DND-41 (cell line): Measurements from ENCODE around the gene USP48.
A peak's percentile ranks its signal among the peaks of the same experiment; 100 is the strongest.

Experiments used
- ATAC-seq: fragments of 200-7000 bp; cut with Tn5 transposase; 3 replicates; pipeline ENCODE4 v1.9.1; 2021; ENCODE audit warnings: low read depth; ENCODE audit not compliant: insufficient read depth
- DNase-seq: peaks from one replicate; pipeline ENCODE4 v3.0.0-alpha.2; 2020
- H2AFZ ChIP-seq: 2 replicates; pipeline ENCODE4 v1.6.0; 2012; ENCODE audit warnings: low read depth, low read length
- H3K27ac ChIP-seq: 2 replicates; pipeline ENCODE4 v1.5.1; 2012; ENCODE audit warnings: low read length, inconsistent platforms
- H3K27me3 ChIP-seq: fragments of 200-600 bp; sonication (generic); 2 replicates; pipeline ENCODE4 v1.6.0; 2012; ENCODE audit warnings: low read length, mild to moderate bottlenecking, inconsistent platforms; ENCODE audit not compliant: insufficient read depth, poor library complexity
- H3K36me3 ChIP-seq: 2 replicates; pipeline ENCODE4 v1.5.1; 2012; ENCODE audit warnings: low read length, inconsistent platforms; ENCODE audit not compliant: insufficient read depth
- H3K4me1 ChIP-seq: 2 replicates; pipeline ENCODE4 v1.5.1; 2012; ENCODE audit warnings: mild to moderate bottlenecking, low read length; ENCODE audit not compliant: insufficient read depth
- H3K4me2 ChIP-seq: 2 replicates; pipeline ENCODE4 v1.6.0; 2012; ENCODE audit warnings: mild to moderate bottlenecking, moderate library complexity, low read length, inconsistent platforms; ENCODE audit not compliant: insufficient read depth
- H3K4me3 ChIP-seq, 2 experiments: fragments of 200-600 bp in 1 of 2; shearing (Covaris generic) in 1 of 2; 2 replicates each; pipeline ENCODE4 v1.5.1; 2012 to 2016; ENCODE audit warnings: inconsistent platforms in 2 of 2, low read length in 2 of 2, mild to moderate bottlenecking in 2 of 2, low read depth in 1 of 2, moderate library complexity in 1 of 2
- H3K79me2 ChIP-seq: 2 replicates; pipeline ENCODE4 v1.6.0; 2012; ENCODE audit warnings: low read length, inconsistent platforms; ENCODE audit not compliant: insufficient read depth
- H3K9ac ChIP-seq: 2 replicates; pipeline ENCODE4 v1.6.0; 2012; ENCODE audit warnings: low read depth, mild to moderate bottlenecking, inconsistent platforms, low read length, moderate library complexity
- H3K9me3 ChIP-seq: 2 replicates; pipeline ENCODE4 v1.5.1; 2012; ENCODE audit warnings: low read length, moderate library complexity, mild to moderate bottlenecking, inconsistent platforms; ENCODE audit not compliant: insufficient read depth, severe bottlenecking
- H4K20me1 ChIP-seq: 2 replicates; pipeline ENCODE4 v1.6.0; 2012; ENCODE audit warnings: low read length; ENCODE audit not compliant: insufficient read depth
- EZH2 ChIP-seq: IDR thresholded peaks from 3 replicates; pipeline ENCODE4 v1.6.1; 2012; ENCODE audit warnings: borderline replicate concordance, low read depth, mild to moderate bottlenecking, moderate library complexity, low read length, inconsistent platforms; ENCODE audit not compliant: severe bottlenecking
- TF ChIP-seq, protein P1 (sequence below): IDR thresholded peaks from 2 replicates; pipeline ENCODE4 v1.5.1; 2012; ENCODE audit warnings: borderline replicate concordance, low read length, moderate library complexity, mild to moderate bottlenecking; ENCODE audit not compliant: poor library complexity, severe bottlenecking; ENCODE audit errors: extremely low read depth

USP48 gene

GRCh38 chr1:21782868-21783678, at the start of gene USP48:
Gene USP48, minus strand, starts transcription at chr1:21783149. Its CDS starts 192 bp downstream, at chr1:21782957.
- H3K4me3 ChIP-seq, result peak within 1 kb of the TSS; percentile 80 to 94
- peak within 1 kb of the TSS; percentile 95 for H3K27ac ChIP-seq
- peaks cover 5% of the 10 kb centered on the region; the same call in 1 of the 2 replicates for H3K36me3 ChIP-seq
- H4K20me1 ChIP-seq, result peaks cover 31% of the 10 kb centered on the region; the same call in 1 of the 2 replicates
- TF ChIP-seq, protein P1, sequence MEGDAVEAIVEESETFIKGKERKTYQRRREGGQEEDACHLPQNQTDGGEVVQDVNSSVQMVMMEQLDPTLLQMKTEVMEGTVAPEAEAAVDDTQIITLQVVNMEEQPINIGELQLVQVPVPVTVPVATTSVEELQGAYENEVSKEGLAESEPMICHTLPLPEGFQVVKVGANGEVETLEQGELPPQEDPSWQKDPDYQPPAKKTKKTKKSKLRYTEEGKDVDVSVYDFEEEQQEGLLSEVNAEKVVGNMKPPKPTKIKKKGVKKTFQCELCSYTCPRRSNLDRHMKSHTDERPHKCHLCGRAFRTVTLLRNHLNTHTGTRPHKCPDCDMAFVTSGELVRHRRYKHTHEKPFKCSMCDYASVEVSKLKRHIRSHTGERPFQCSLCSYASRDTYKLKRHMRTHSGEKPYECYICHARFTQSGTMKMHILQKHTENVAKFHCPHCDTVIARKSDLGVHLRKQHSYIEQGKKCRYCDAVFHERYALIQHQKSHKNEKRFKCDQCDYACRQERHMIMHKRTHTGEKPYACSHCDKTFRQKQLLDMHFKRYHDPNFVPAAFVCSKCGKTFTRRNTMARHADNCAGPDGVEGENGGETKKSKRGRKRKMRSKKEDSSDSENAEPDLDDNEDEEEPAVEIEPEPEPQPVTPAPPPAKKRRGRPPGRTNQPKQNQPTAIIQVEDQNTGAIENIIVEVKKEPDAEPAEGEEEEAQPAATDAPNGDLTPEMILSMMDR, result no peak
- no peak for TF ChIP-seq EZH2
- H3K27me3 ChIP-seq, result no peaks in the 10 kb centered on the region
- H3K79me2 ChIP-seq, result peaks cover 51% of the 10 kb centered on the region
- peak within 1 kb of the TSS; percentile 90 for H2AFZ ChIP-seq
- peak within 1 kb of the TSS; percentile 71 for H3K4me2 ChIP-seq
- H3K9ac ChIP-seq, result peak within 1 kb of the TSS; percentile 86
- ATAC-seq (peak; percentile 85), DNase-seq (peak; percentile 96)
- no peaks in the 10 kb centered on the region for H3K9me3 ChIP-seq
- peaks cover 30% of the 10 kb centered on the region for H3K4me1 ChIP-seq

- Histone ChIP-seq H3K9me3 (peaks cover 12% of the 10 kb centered on the region), H3K9ac (no peak overlapping the region), H3K79me2 (no peaks in the 10 kb centered on the region), H3K4me2 (no peak overlapping the region), H3K4me1 (no peaks in the 10 kb centered on the region), H4K20me1 (no peaks in the 10 kb centered on the region), H3K36me3 (no peaks in the 10 kb centered on the region), H3K27me3 (no peaks in the 10 kb centered on the region), H3K27ac (no peak overlapping the region), H3K4me3 (no peak overlapping the region), H2AFZ (no peak overlapping the region)
- no peak for ATAC-seq
- TF ChIP-seq EZH2, result no peak
- TF ChIP-seq, protein P1, result no peak
- DNase-seq, result no peak
Observed at GRCh38 chr1:21831454-21831970, 48.6 kb upstream of the USP48 start.

DNA sequence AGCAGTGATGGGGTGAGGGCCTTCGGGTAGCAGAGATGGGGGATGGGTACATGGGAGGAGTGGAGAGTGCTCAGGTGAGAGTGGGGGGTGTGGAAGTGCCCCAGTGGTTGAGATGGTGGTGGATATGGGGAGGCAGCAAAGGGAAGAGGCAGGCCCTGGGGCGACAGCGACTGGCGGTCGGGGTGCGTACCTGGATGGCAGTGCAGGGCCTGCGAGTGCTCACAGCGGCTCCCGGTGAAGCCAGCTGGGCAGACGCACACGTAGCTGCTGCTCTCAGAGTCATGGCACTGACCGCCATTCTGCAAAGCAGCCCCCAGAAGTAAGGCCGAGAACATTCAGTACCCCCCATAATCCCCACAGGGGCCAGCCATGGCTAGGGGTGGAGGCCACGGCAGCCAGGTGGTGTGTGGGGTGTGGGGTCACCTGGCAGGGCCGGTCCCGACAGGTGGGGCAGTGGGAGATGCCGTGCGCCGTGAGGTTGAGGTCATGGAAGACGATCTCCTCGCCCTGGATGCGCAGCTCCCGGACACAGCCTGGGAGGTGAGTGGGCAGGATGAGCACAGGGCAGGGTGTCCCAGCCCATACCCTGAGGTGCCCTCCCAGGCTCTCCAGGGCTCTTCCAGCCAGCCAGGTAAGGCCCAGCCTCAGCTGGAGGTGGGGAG, 48.0 kb upstream of the USP48 start:
- ATAC-seq, result no peak

More for the DNA sequence above, 48.0 kb upstream of the USP48 start:
- no peak overlapping the region for H3K9ac ChIP-seq
- H3K27ac ChIP-seq, result no peak overlapping the region
- H4K20me1 ChIP-seq, result no peaks in the 10 kb centered on the region
- DNase-seq, result no peak
- H2AFZ ChIP-seq, result no peak overlapping the region
- TF ChIP-seq, protein P1, result no peak
- no peak for TF ChIP-seq EZH2
- H3K4me2 ChIP-seq, result no peak overlapping the region
- peaks cover 12% of the 10 kb centered on the region for H3K9me3 ChIP-seq
- H3K27me3 ChIP-seq, result no peaks in the 10 kb centered on the region
- no peaks in the 10 kb centered on the region for H3K79me2 ChIP-seq
- H3K4me1 ChIP-seq, result no peaks in the 10 kb centered on the region
- no peaks in the 10 kb centered on the region for H3K36me3 ChIP-seq
- no peak overlapping the region for H3K4me3 ChIP-seq
